ENCODE measurements around the gene IFNE.

GRCh38 chr9:21507483-21507790 is 25.3 kb upstream of the IFNE start:
- TF ChIP-seq CTCF (conservative IDR thresholded peaks at IDR 0.05; ENCODE audit: low read length) (no peak), EZH2phosphoT487 (IDR thresholded peaks at IDR 0.05; ENCODE audit: borderline replicate concordance, low read depth, low read length) (no peak)
